GM12892 (cell line): Measurements from ENCODE around the gene TERB1.
"Not testable (repeated sequence)": the region's sequence is repeated elsewhere in the genome, so short reads cannot be mapped to it uniquely, and the experiment has no call there.

Experiments used
- DNase-seq: peaks from one replicate; pipeline ENCODE4 v3.0.0; 2011; ENCODE audit not compliant: insufficient read length
- FAIRE-seq: peaks from 2 replicates; lab custom pipeline; 2011; peaks lifted over from hg19 to GRCh38; lab: Jason Lieb, UNC
- POLR2A ChIP-seq: IDR thresholded peaks from 2 replicates; pipeline ENCODE4 v1.6.1; 2011; ENCODE audit warnings: low read depth, low read length, control low read depth
- POLR2AphosphoS5 ChIP-seq: IDR thresholded peaks from 2 replicates; pipeline ENCODE4 v1.6.1; 2011; ENCODE audit warnings: low read depth, low read length, control low read depth
- TAF1 ChIP-seq: IDR thresholded peaks from 2 replicates; pipeline ENCODE4 v1.6.1; 2011; ENCODE audit warnings: low read depth, mild to moderate bottlenecking, control low read depth, low read length, borderline replicate concordance

Gene TERB1

GRCh38 chr16:66809765-66810164 lies 8.4 kb upstream of the TERB1 start:
- FAIRE-seq, result no peak
- TF ChIP-seq POLR2A, result no peak
- TF ChIP-seq POLR2AphosphoS5, result no peak
- no peak for TF ChIP-seq TAF1

GRCh38 chr16:66802159-66802558 lies 775 bp upstream of the TERB1 start:
- FAIRE-seq, result no peak

More at GRCh38 chr16:66809765-66810164, 8.4 kb upstream of the TERB1 start:
- DNase-seq, result no peak

GRCh38 chr16:66800856-66801255 lies 528 bp downstream of the TERB1 start:
- TF ChIP-seq TAF1 (no peak), POLR2AphosphoS5 (no peak), POLR2A (no peak)
- FAIRE-seq, result no peak
- DNase-seq, result peak; percentile 7

More at GRCh38 chr16:66802159-66802558, 775 bp upstream of the TERB1 start:
- TF ChIP-seq POLR2A (no peak), POLR2AphosphoS5 (no peak), TAF1 (no peak)
- DNase-seq, result no peak

- no peak for TF ChIP-seq TAF1
- TF ChIP-seq POLR2A, result no peak
- no peak for TF ChIP-seq POLR2AphosphoS5
- no peak for DNase-seq
- no peak for FAIRE-seq
Measured at GRCh38 chr16:66798161-66798560, 3.2 kb downstream of the TERB1 start.

- not testable (repeated sequence) for DNase-seq, FAIRE-seq
Measured at GRCh38 chr16:66793984-66794383, 7.4 kb downstream of the TERB1 start.

- no peak for TF ChIP-seq TAF1
- TF ChIP-seq POLR2A, result no peak
- no peak for TF ChIP-seq POLR2AphosphoS5
- FAIRE-seq, result no peak
- DNase-seq, result no peak
Measured at GRCh38 chr16:66790130-66790733, 11.2 kb downstream of the TERB1 start.

- TF ChIP-seq POLR2A, result no peak
- TF ChIP-seq POLR2AphosphoS5, result no peak
- no peak for TF ChIP-seq TAF1
- FAIRE-seq (no peak), DNase-seq (no peak)
Measured at GRCh38 chr16:66787427-66787826, 14.0 kb downstream of the TERB1 start.

GRCh38 chr16:66786551-66786950 lies 14.8 kb downstream of the TERB1 start:
- no peak for TF ChIP-seq POLR2AphosphoS5
- no peak for TF ChIP-seq TAF1
- no peak for TF ChIP-seq POLR2A
- FAIRE-seq (no peak), DNase-seq (no peak)

- FAIRE-seq (no peak), DNase-seq (no peak)
- TF ChIP-seq POLR2AphosphoS5, result no peak
- TF ChIP-seq POLR2A, result no peak
- TF ChIP-seq TAF1, result no peak
Measured at GRCh38 chr16:66776457-66776856, 24.9 kb downstream of the TERB1 start.

- no peak for FAIRE-seq
- no peak for DNase-seq
- TF ChIP-seq POLR2AphosphoS5 (no peak), POLR2A (no peak), TAF1 (no peak)
Measured at GRCh38 chr16:66774981-66775380, 26.4 kb downstream of the TERB1 start.

GRCh38 chr16:66758086-66758485 lies 43.3 kb downstream of the TERB1 start:
- TF ChIP-seq POLR2A (no peak), TAF1 (no peak)
- FAIRE-seq (no peak), DNase-seq (no peak)

- no peak for FAIRE-seq
- TF ChIP-seq POLR2A (no peak), POLR2AphosphoS5 (no peak), TAF1 (no peak)
- no peak for DNase-seq
Measured at GRCh38 chr16:66754819-66755218, 46.6 kb downstream of the TERB1 start.

- TF ChIP-seq POLR2AphosphoS5 (no peak), TAF1 (no peak), POLR2A (no peak)
- FAIRE-seq, result no peak
- no peak for DNase-seq
Measured at GRCh38 chr16:66754211-66754610, 47.2 kb downstream of the TERB1 start.
